DND-41 (cell line): ENCODE results near the gene ACTL6B.

ENCODE experiments used
- EZH2 ChIP-seq: IDR thresholded peaks from 3 replicates; pipeline ENCODE4 v1.6.1; 2012; ENCODE audit warnings: borderline replicate concordance, low read depth, mild to moderate bottlenecking, moderate library complexity, low read length, inconsistent platforms; ENCODE audit not compliant: severe bottlenecking
- TF ChIP-seq, protein P1 (sequence below): IDR thresholded peaks from 2 replicates; pipeline ENCODE4 v1.5.1; 2012; ENCODE audit warnings: borderline replicate concordance, low read length, moderate library complexity, mild to moderate bottlenecking; ENCODE audit not compliant: poor library complexity, severe bottlenecking; ENCODE audit errors: extremely low read depth

DNA sequence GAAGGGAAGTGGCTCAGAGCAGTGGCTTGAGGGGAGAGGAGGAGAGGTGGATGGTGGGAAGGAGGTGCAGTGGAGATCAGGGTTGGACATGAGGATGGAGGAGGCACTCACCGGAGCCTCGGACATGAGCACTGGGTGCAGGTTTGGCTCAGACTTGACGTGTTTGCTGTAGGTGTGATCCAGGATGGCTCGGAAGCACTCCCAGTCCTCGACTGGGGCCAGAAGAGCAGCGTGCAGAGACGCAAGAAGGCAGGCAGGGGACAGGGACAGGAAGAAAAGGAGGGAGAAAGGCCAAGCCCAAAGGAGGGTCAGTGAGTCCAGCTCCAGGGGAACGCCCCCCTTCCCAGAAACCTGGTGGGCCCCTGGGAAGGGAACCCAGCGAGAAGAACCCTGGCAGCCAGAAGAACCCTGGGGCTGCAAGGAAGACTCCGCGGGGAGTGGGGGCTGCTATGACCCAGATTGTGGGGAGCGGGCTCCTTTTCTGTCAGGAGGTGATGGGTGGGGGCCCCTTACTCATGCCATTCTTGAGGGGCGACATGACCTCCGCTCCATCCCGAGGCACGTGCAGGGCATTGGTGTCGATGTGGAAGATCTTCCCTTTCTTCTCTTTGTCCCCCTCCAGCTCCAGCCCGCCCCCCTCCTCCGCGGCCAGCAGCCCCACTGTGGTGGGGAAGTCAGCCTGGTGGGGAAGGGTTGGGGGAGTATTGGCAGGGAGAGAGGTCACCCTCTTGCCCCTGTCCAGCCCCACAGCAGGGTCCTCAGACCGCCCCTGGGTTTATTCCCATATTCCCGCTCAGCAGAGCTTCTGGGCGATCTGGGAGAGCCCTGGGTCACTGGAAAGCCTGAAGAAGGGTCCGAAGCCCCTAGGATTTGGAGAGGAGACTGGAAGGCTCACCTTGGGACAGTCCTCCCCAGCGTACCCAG, 1.1 kb downstream of the ACTL6B start:
- TF ChIP-seq EZH2: no peak
- TF ChIP-seq, protein P1, sequence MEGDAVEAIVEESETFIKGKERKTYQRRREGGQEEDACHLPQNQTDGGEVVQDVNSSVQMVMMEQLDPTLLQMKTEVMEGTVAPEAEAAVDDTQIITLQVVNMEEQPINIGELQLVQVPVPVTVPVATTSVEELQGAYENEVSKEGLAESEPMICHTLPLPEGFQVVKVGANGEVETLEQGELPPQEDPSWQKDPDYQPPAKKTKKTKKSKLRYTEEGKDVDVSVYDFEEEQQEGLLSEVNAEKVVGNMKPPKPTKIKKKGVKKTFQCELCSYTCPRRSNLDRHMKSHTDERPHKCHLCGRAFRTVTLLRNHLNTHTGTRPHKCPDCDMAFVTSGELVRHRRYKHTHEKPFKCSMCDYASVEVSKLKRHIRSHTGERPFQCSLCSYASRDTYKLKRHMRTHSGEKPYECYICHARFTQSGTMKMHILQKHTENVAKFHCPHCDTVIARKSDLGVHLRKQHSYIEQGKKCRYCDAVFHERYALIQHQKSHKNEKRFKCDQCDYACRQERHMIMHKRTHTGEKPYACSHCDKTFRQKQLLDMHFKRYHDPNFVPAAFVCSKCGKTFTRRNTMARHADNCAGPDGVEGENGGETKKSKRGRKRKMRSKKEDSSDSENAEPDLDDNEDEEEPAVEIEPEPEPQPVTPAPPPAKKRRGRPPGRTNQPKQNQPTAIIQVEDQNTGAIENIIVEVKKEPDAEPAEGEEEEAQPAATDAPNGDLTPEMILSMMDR: no peak
